ENCODE measurements around the gene PAPSS2.

PAPSS2 gene

GRCh38 chr10:87750817-87751216, 91.1 kb downstream of the PAPSS2 start:
- DNase-seq (ENCODE audit: low read depth), result no peak

DNA sequence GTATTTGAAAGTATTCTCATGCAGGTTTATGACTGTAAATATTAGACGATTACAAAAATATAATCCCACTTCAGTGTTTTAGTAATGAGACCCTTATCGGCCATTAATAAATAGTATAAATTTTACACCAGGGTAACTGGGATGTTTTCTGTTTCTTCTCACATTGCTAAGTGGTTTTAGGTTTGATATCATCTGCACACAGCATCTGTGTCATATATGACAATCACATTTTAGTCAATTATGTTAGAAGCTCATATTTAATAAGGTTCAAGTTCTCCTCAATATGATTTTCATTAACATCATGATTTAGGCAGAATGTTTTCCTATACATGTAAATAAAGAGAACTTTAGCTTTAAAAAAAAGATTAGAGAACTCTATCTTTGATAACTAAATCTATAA, 91.6 kb downstream of the PAPSS2 start:
- DNase-seq (ENCODE audit: low read depth), result no peak

- DNase-seq (ENCODE audit: low read depth), result no peak
Observed at GRCh38 chr10:87752566-87752965, 92.9 kb downstream of the PAPSS2 start.

DNA sequence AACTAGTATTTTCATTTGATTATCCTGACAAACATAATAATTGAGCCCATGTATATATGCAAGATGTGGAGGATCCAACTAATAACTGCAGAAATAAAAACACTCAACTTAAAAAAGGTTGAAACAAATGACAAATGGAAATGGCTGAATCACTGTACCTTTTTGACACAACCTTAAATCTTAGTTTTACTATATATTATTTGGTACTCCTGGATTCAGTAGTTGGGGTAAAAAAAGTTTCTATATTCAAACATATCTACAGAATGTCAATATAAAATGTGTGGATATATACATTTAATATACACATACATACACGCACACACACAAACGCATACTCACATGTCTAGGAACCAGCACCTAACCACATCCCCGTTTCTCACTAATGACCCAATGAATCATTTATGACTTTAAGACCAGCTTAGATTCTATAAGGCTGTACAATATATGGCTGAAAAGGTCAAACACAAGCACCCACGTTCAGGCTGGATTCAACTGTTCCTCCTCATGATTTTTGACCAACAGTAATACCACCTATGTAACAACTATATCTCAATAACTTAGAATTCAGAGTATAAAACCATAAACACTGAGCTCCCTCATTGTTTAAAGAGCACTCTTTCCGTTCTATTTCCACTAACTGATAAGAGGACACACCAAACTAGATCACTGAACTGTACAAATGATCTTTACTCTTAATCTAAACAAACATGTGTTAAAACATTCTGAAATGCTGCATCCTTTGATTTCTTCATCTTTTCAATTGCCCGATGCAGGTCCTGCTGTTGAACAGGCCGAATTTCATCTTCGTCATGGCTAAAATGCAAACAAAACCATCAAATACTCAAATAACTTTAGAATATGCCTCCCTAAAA, 94.6 kb downstream of the PAPSS2 start:
- no peak for DNase-seq (ENCODE audit: low read depth)

GRCh38 chr10:87757685-87758084, 98.0 kb downstream of the PAPSS2 start:
- no peak for DNase-seq (ENCODE audit: low read depth)

- DNase-seq (ENCODE audit: low read depth), result no peak
Observed at GRCh38 chr10:87759551-87759950, 99.9 kb downstream of the PAPSS2 start.

GRCh38 chr10:87760195-87760905, 100.7 kb downstream of the PAPSS2 start:
- DNase-seq (ENCODE audit: low read depth), result no peak

DNA sequence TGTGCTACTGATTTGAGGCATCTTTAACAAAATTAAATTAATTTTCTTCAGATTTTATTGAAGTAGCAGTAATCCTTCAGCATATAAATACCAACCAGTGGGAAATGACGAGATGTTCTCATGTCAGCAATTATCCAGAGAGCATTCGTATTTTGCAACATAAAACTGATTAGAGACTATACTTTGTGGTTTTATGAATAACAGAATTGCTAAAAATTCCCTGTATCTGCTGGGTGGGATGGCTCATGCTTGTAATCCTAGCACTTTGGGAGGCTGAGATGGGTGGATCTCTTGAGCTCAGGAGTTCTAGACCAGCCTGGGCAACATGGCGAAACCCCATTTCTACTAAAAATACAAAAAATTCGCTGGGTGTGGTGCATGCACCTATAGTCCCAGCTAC, 101.5 kb downstream of the PAPSS2 start:
- DNase-seq (ENCODE audit: low read depth), result no peak

DNA sequence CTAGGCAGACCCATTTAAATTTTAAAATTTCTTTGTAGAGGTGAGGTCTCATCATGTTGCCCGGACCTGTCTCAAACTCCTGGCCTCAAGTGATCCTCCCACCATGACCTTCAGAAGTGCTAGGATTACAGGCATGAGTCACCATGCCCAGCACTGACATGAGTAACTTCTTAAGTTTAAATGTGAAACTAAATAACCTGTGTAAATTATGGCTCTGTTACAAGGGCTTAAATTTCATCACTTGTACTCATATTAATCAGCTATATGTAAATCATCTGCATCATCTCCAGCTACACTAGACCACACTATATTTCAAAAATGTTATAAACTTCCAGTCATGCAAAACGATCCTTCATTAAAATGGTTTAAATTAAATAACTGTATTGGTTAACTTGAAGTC, 102.2 kb downstream of the PAPSS2 start:
- no peak for DNase-seq (ENCODE audit: low read depth)

- DNase-seq (ENCODE audit: low read depth), result no peak
Observed at GRCh38 chr10:87763086-87763861, 103.6 kb downstream of the PAPSS2 start.

GRCh38 chr10:87764072-87764934, 104.6 kb downstream of the PAPSS2 start:
- DNase-seq (ENCODE audit: low read depth), result no peak

GRCh38 chr10:87765666-87766376, 106.1 kb downstream of the PAPSS2 start:
- no peak for DNase-seq (ENCODE audit: low read depth)

GRCh38 chr10:87767253-87767652, 107.6 kb downstream of the PAPSS2 start:
- no peak for DNase-seq (ENCODE audit: low read depth)

DNA sequence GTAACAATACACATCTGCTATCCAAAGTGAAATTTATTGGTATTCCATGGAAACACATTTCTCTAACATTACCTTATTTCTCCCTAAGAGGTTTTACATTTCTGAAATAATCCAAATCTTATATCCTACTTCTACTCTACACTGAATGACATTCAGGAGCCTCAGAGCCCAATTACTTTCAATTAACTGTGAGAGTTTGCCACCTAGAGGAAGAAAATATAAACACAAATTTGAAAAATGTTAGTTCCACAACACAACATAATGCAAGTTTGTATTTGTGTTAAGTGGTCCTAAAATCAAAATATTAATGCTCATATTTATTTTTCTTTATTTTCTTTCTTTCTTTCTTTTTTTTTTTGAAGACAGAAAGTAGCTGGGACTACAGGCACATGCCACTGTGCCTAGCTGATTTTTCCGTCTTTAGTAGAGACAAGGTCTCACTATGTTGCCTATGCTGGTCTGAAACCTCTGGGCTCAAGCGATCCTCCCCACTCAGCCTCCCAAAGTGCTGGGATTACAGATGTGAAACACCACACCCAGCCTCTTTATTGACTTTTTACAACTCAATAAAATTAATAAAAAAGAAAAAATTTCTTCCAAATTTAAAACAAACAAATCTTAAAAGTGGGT, 112.3 kb downstream of the PAPSS2 start:
- no peak for DNase-seq (ENCODE audit: low read depth)

GRCh38 chr10:87775766-87776165, 116.1 kb downstream of the PAPSS2 start:
- no peak for DNase-seq (ENCODE audit: low read depth)

DNA sequence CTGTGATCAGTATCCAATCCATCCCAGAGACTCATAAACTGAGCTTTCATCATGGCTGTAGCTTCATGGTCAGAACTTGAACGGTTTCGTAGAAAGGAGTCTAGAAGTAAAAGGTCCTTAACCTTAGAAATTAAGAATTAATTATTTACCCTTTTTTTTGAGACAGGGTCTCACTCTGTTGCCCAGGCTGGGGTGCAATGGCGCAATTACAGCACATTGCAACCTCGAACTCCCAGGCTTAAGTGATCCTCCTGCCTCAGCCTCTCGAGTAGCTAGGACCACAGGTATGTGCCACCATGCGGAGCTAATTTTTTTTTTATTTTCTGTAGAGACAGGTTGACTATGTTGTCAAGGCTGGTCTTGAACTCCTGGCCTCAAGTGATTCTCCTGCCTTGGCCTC, 116.7 kb downstream of the PAPSS2 start:
- DNase-seq (ENCODE audit: low read depth), result no peak

DNA sequence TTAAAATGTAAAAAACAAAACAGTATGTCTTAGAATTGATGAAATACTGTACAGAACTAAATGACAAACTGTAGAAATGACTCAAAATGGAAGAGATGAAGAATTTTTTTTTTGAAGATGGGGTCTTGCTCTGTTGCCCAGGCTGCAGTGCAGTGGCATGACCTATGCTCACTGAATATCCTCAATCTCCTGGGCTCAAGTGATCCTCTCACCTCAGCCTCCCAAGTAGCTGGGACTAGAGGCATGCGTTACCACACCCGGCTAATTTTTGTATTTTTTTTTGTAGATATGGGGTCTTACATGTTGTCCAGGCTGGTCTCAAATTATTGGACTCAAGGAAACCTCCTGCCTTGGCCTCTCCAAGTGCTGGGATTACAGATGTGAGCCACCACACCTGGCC, 121.9 kb downstream of the PAPSS2 start:
- no peak for DNase-seq (ENCODE audit: low read depth)

DNA sequence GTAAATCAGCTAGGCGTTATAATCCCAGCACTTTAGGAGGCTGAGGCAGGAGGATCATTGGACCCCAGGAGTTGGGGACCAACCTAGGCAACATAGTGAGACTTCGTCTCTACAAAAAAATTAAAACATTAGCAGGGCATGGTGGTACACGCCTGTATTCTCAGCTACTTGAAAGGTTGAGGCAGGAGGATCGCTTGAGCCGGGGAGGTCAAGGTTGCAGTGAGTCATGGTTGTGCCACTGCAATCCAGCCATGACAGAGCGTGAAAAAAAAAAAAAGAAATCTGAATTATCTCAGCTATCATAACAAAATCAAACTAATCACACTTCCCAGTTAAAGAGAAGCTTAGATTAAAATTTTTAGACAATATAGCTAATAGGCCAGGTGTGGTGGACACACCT, 123.0 kb downstream of the PAPSS2 start:
- no peak for DNase-seq (ENCODE audit: low read depth)

GRCh38 chr10:87786421-87786820, 126.7 kb downstream of the PAPSS2 start:
- no peak for DNase-seq (ENCODE audit: low read depth)

- DNase-seq (ENCODE audit: low read depth), result no peak
Observed at GRCh38 chr10:87790185-87790584, 130.5 kb downstream of the PAPSS2 start.

- no peak for DNase-seq (ENCODE audit: low read depth)
Observed at GRCh38 chr10:87794285-87794684, 134.6 kb downstream of the PAPSS2 start.
